Erythroblast (primary cell): ENCODE results near the gene RGS7.
"Not testable (repeated sequence)": the region's sequence is repeated elsewhere in the genome, so short reads cannot be mapped to it uniquely, and the experiment has no call there.

Experiments
- GATA1 ChIP-seq: IDR thresholded peaks from 2 replicates; pipeline ENCODE4 v1.6.1; 2011; ENCODE audit warnings: low read depth, mild to moderate bottlenecking, control low read depth, low read length, moderate library complexity
- POLR2A ChIP-seq: IDR thresholded peaks from 2 replicates; pipeline ENCODE4 v1.6.1; 2011; ENCODE audit warnings: mild to moderate bottlenecking, low read length

GRCh38 chr1:240895424-240895823 lies 461.6 kb downstream of the RGS7 start:
- TF ChIP-seq POLR2A, GATA1: not testable (repeated sequence)
